Transverse colon (tissue), 4 donors: ENCODE data around the gene SH3RF3. TPM values are rescaled to one million over a fixed set of nuclear protein-coding genes. Genes with fewer than 3 reads are reported as not detected.

Source experiments
- DNase-seq: peaks from one replicate; pipeline ENCODE4 v3.0.0-alpha.2; 2019
- H3K27ac ChIP-seq, 4 donors: fragments of 200-600 bp; sonication (generic); 2 replicates each; pipeline ENCODE4 v1.5.1; 2016 to 2018; ENCODE audit warnings: inconsistent platforms in 4 of 4
- H3K27me3 ChIP-seq: fragments of 200-600 bp; sonication (generic); 2 replicates; pipeline ENCODE4 v1.5.1; 2017; ENCODE audit warnings: inconsistent platforms
- H3K36me3 ChIP-seq, 4 donors: fragments of 200-600 bp; sonication (generic); 2 replicates each; pipeline ENCODE4 v1.5.1; 2017 to 2019; ENCODE audit warnings: inconsistent platforms in 4 of 4
- H3K4me1 ChIP-seq, 4 donors: fragments of 200-600 bp; sonication (generic); 2 replicates each; pipeline ENCODE4 v1.5.1; 2017 to 2020; ENCODE audit warnings: inconsistent platforms in 4 of 4
- H3K4me3 ChIP-seq, 4 donors: fragments of 200-600 bp; sonication (generic); 1 replicate in 1 of 4; 2 replicates in 3 of 4; pipeline versions ENCODE4 v1.5.1 to v1.6.1; 2017 to 2019; ENCODE audit warnings: inconsistent platforms in 4 of 4
- H3K9me3 ChIP-seq, 2 donors: fragments of 200-600 bp; sonication (generic); 2 replicates each; pipeline ENCODE4 v1.5.1; 2017 to 2019; ENCODE audit warnings: inconsistent platforms in 2 of 2
- EP300 ChIP-seq: sonication (generic); formaldehyde crosslinking; IDR thresholded peaks from one replicate; pipeline ENCODE4 v1.6.1; 2017; ENCODE audit warnings: antibody characterized with exemption, low read depth
- POLR2A ChIP-seq: fragments of 450-650 bp; IDR thresholded peaks from one replicate; pipeline ENCODE4 v1.6.1; 2016; ENCODE audit warnings: antibody characterized with exemption, mild to moderate bottlenecking, moderate library complexity
- POLR2AphosphoS5 ChIP-seq, 3 donors: sonication (generic); formaldehyde crosslinking; IDR thresholded peaks; one replicate each; pipeline ENCODE4 v1.6.1; 2016; ENCODE audit warnings: antibody characterized with exemption in 3 of 3
- WGBS, 2 donors: methylation state at CpG; one replicate each; pipeline ENCODE4 v1.1.5; 2018; ENCODE audit warnings: low coverage in 1 of 2; 5-methylcytosine and 5-hydroxymethylcytosine counted together
- in situ Hi-C, 4 donors: fragments of 200-750 bp; cut with MboI; loops; one replicate each; pipeline versions ENCODE4 v1.15.0 to v1.15.1; 2017; ENCODE audit warnings: low sequenced_read_pairs in 3 of 4, low pct_ligation_motif_present in 1 of 4, low pct_unique_long_range_greater_than_20kb in 1 of 4
- intact Hi-C: fragments of 100-400 bp; cut with DNase I; formaldehyde crosslinking; loops from one replicate; pipeline ENCODE4 v1.15.1; 2023; ENCODE audit warnings: low total_unique reads
- total RNA-seq, 4 donors: library from RNA; depleted of rRNA; stranded (reverse); fragments of >200 nt; gene quantifications; one replicate each; pipeline ENCODE4 v1.1.0, GENCODE V29; 2016
- TF ChIP-seq, protein P1 (sequence below), 5 experiments: fragments of 200-600 bp in 3 of 5; fragments of 450-650 bp in 2 of 5; sonication (generic) in 3 of 5; IDR thresholded peaks; 1 replicate in 2 of 5; 2 replicates in 3 of 5; pipeline ENCODE4 v1.5.1; 2016 to 2017; ENCODE audit warnings: antibody characterized with exemption in 5 of 5, inconsistent platforms in 3 of 5, mild to moderate bottlenecking in 2 of 5, moderate library complexity in 1 of 5

Gene SH3RF3
- total RNA-seq, 4 donors from 2014 or later: 1.9 to 8.8 (median 2.9) TPM

DNA sequence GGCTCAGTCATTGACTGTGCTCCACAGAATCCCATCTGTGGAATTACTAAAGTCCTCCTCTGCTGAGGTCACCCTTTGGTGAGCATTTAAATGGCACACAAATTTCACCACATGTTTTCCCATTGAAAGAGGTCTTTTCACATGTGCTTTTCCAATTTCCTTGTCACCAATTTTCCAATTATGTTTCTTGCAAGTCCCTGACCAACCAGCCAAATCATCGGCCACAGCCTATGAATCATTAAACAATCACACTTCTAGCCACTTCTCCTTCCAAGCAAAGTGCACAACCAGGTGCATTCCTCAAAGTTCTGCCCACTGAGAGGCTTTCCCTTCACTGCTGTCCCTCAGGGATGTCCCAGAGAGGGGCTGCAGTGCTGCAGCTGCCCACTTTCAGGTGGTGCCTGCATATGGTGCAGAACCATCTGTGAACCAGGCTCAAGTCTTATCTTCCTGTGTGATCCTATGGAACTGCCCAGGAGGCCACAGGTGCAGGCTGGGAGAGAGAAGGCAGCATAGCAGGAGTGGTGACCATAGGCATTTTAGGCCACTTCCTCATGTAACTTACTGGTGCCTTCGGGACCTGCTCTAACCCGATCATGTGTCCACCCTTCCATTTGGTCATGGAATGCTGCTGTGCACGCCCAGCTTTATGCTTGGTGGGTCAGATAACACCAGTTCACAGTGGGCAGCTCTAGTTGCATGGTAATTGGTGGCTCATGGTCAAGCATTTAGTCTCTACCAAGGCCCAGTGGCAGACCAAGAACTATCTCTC is 331.7 kb downstream of the SH3RF3 start:
- Histone ChIP-seq H3K9me3 (no peaks in the 10 kb centered on the region), H3K36me3 (no peaks in the 10 kb centered on the region), H3K27me3 (no peaks in the 10 kb centered on the region), H3K27ac (no peak overlapping the region), H3K4me1 (no peaks in the 10 kb centered on the region), H3K4me3 (no peak overlapping the region)
- WGBS, 2 donors: 90 to 100% methylated on average over 1 to 4 of the region's 4 CpGs
- TF ChIP-seq POLR2A (no peak), POLR2AphosphoS5 (IDR thresholded peaks at IDR 0.05) (no peak), EP300 (no peak)
- TF ChIP-seq, protein P1, sequence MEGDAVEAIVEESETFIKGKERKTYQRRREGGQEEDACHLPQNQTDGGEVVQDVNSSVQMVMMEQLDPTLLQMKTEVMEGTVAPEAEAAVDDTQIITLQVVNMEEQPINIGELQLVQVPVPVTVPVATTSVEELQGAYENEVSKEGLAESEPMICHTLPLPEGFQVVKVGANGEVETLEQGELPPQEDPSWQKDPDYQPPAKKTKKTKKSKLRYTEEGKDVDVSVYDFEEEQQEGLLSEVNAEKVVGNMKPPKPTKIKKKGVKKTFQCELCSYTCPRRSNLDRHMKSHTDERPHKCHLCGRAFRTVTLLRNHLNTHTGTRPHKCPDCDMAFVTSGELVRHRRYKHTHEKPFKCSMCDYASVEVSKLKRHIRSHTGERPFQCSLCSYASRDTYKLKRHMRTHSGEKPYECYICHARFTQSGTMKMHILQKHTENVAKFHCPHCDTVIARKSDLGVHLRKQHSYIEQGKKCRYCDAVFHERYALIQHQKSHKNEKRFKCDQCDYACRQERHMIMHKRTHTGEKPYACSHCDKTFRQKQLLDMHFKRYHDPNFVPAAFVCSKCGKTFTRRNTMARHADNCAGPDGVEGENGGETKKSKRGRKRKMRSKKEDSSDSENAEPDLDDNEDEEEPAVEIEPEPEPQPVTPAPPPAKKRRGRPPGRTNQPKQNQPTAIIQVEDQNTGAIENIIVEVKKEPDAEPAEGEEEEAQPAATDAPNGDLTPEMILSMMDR (IDR thresholded peaks at IDR 0.05): no peak
- DNase-seq: no peak
- in situ Hi-C loops: no loop called here
- intact Hi-C loops: no loop called here

DNA sequence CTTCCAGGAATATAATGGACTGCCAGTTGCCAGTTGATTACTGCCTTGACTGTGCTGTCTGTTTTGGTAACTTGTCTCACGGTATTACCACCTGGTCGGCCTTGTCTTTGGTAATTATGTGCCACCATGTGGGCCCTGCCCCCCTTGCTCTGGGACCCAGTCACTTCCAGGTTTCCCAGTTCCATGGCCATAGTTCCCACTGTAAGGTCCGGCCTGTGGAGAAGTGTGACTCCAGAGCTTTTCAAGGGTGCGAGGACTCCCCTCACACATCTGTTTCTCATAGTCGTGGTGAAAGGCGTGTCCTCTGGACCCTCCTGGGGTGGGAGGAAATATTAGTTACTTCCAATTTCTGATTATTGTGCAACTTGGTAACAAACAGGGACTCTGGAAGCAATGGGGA is 334.2 kb downstream of the SH3RF3 start:
- intact Hi-C loops: no loop called here
- Histone ChIP-seq H3K27ac (no peak overlapping the region), H3K4me1 (no peaks in the 10 kb centered on the region), H3K4me3 (no peak overlapping the region), H3K36me3 (no peaks in the 10 kb centered on the region), H3K9me3 (no peaks in the 10 kb centered on the region), H3K27me3 (no peaks in the 10 kb centered on the region)
- no peak for DNase-seq
- WGBS, 2 donors: 77 to 88% methylated on average over 5 to 6 of the region's 6 CpGs
- TF ChIP-seq POLR2A: no peak
- TF ChIP-seq, protein P1 (IDR thresholded peaks at IDR 0.05): no peak
- TF ChIP-seq EP300: no peak
- no peak for TF ChIP-seq POLR2AphosphoS5 (IDR thresholded peaks at IDR 0.05)
- in situ Hi-C loops: no loop called here

DNA sequence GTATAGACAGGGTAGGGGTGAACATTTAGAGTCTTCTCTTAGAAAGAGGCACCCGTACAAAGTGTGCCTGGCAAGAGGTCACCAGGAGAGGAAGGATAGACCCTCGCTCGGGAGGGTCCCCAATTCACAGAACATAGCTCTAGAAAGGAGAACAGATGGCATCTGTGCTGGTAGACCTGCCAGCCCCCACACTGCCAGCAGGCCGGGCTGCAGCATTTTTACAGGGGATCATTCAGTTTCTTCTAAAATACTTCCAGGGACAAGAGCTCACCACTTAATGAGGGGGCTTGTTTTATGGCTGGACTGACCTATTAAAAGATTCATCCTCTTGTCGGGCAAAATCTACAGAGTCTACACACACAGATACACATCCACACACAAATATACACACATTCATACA is 334.9 kb downstream of the SH3RF3 start:
- TF ChIP-seq, protein P1 (IDR thresholded peaks at IDR 0.05): no peak
- TF ChIP-seq POLR2AphosphoS5 (IDR thresholded peaks at IDR 0.05): no peak
- TF ChIP-seq POLR2A: no peak
- no peak for TF ChIP-seq EP300
- DNase-seq: no peak
- no peaks in the 10 kb centered on the region for H3K9me3 ChIP-seq
- H3K27me3 ChIP-seq: no peaks in the 10 kb centered on the region
- 90 to 100% methylated on average over 1 to 5 of the region's 5 CpGs for WGBS, 2 donors
- no peaks in the 10 kb centered on the region for H3K4me1 ChIP-seq
- intact Hi-C loops (no loop called here), in situ Hi-C loops (no loop called here)
- no peaks in the 10 kb centered on the region for H3K36me3 ChIP-seq
- H3K27ac ChIP-seq: no peak overlapping the region
- H3K4me3 ChIP-seq: no peak overlapping the region

DNA sequence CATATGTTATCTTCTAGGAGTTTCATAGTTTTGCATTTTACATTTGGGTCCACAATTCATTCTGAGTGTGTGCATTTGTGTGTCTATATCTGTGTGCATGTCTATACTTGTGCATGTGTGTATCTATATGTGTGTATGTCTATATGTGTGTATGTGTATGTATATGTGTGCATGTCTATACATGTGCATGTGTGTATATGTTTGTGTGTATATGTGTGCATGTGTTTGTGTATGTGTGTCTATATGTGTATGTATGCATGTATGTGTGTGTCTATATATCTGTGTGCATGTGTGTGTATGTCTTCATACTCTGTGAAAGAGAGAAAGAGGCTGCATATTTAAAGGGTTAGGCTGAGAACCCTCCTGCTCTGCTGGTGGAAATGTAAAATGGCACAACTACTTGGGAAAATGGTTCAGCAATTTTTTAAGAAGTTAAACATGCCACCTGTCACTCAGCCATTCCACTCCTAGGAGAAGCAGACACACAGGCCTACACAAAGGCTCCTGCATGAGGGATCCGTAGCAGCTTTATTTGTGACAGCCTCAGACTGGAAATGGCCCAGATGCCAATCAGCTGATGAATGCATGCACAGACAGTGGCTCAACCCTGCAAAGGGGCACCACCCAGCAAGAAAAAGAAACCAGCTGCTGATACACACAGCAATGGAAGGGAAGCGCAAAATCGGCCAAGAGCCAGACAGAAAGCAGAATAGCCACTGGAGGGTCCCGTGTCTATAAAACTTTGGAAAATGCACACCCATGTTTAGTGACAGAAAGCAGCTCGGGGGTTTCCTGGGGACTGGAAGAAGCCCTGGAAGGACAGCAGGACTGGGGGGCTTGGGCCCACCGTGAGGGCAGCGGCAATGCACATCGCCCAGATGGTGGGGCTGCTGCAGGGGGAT is 337.9 kb downstream of the SH3RF3 start:
- intact Hi-C loops: loop anchor here (1.0 kb wide), 1 partner anchor 31 kb away; no protein-coding TSS in a partner anchor
- H3K4me3 ChIP-seq: no peak overlapping the region
- no peaks in the 10 kb centered on the region for H3K27me3 ChIP-seq
- no peak overlapping the region for H3K27ac ChIP-seq
- TF ChIP-seq POLR2A (no peak), EP300 (no peak), POLR2AphosphoS5 (IDR thresholded peaks at IDR 0.05) (no peak)
- TF ChIP-seq, protein P1 (IDR thresholded peaks at IDR 0.05): no peak
- DNase-seq: peak; percentile 2
- in situ Hi-C loops: no loop called here
- peaks cover 0 to 19% (median 7%) of the 10 kb centered on the region in 4 donors for H3K4me1 ChIP-seq
- H3K36me3 ChIP-seq: no peaks in the 10 kb centered on the region
- 80 to 83% methylated on average over 6 to 8 of the region's 8 CpGs for WGBS, 2 donors
- no peaks in the 10 kb centered on the region for H3K9me3 ChIP-seq
